Activated CD8-positive, alpha-beta memory T cell treated with anti-CD3 and anti-CD28 coated beads, Interleukin-2, amount 10 ng/mL, durations not matched to agents 7 days and 5 days (primary cell): ENCODE measurements around the gene NOLC1. TPM values are rescaled to one million over a fixed set of nuclear protein-coding genes. Genes with fewer than 3 reads are reported as not detected.

Experiments used
- ATAC-seq: fragments of 150-1000 bp; cut with Tn5 transposase; one replicate; pipeline ENCODE4 v1.10.0; 2021; ENCODE audit warnings: moderate library complexity
- CTCF ChIA-PET: fragments of 350-600 bp; sonication (Branson Sonifier 250); formaldehyde crosslinking; loops from one replicate; lab custom pipeline; 2021; ENCODE audit warnings: antibody characterized with exemption; lab: Charles Lee
- DNase-seq: peaks from one replicate; pipeline ENCODE4 v3.0.0-alpha.2; 2020
- H3K27ac Mint-ChIP-seq: one replicate; pipeline ENCODE4 v1.8.0; 2021; ENCODE audit warnings: mild to moderate bottlenecking, mixed read lengths
- H3K27me3 Mint-ChIP-seq: one replicate; pipeline ENCODE4 v1.8.0; 2021; ENCODE audit warnings: mixed read lengths
- H3K36me3 Mint-ChIP-seq: one replicate; pipeline ENCODE4 v1.8.0; 2021; ENCODE audit warnings: mild to moderate bottlenecking, mixed read lengths
- H3K4me1 Mint-ChIP-seq: one replicate; pipeline ENCODE4 v1.8.0; 2021; ENCODE audit warnings: mixed read lengths
- H3K4me3 Mint-ChIP-seq: one replicate; pipeline ENCODE4 v1.8.0; 2021; ENCODE audit warnings: mild to moderate bottlenecking, moderate library complexity, mixed read lengths
- H3K9me3 Mint-ChIP-seq: one replicate; pipeline ENCODE4 v1.8.0; 2022; ENCODE audit warnings: low read depth, mixed read lengths
- total RNA-seq, 2 experiments: library from RNA; stranded (reverse); gene quantifications; one replicate each; pipeline ENCODE4 v1.2.3, GENCODE V29; 2021

Gene NOLC1
- total RNA-seq, 2 experiments from 2014 or later, result 107 to 149 TPM

- Mint-ChIP-seq H3K9me3 (no peaks in the 10 kb centered on the region), H3K27me3 (no peaks in the 10 kb centered on the region), H3K27ac (peak overlapping the region; percentile 96), H3K4me1 (peaks cover 33% of the 10 kb centered on the region), H3K4me3 (peak overlapping the region; percentile 93), H3K36me3 (peaks cover 12% of the 10 kb centered on the region)
- ATAC-seq (no peak), DNase-seq (no peak)
- CTCF ChIA-PET, result interaction anchor here (1.0 to 2.6 kb wide), 11 partner anchors 10 to 292 kb away, joined by 3 to 23 read pairs (median 6); partner anchors contain the start of gene NOLC1
These were observed 20.0 kb upstream of the NOLC1 start for GRCh38 chr10:102132193-102132562.

GRCh38 chr10:102132563-102133372 is 19.4 kb upstream of the NOLC1 start, which contains the start of gene PPRC1:
TSS of gene PPRC1 (plus strand) at chr10:102133040. CDS start at chr10:102133069, 29 bp downstream.
- H3K27ac Mint-ChIP-seq, result peak within 1 kb of the TSS; percentile 96
- no peaks in the 10 kb centered on the region for H3K9me3 Mint-ChIP-seq
- ATAC-seq (peak; percentile 94), DNase-seq (peak; percentile 99)
- CTCF ChIA-PET, result interaction anchor here (0.6 to 2.6 kb wide), 13 partner anchors 11 to 292 kb away, joined by 3 to 23 read pairs (median 3); partner anchors contain the start of gene NOLC1
- peak within 1 kb of the TSS; percentile 93 for H3K4me3 Mint-ChIP-seq
- no peaks in the 10 kb centered on the region for H3K27me3 Mint-ChIP-seq
- H3K36me3 Mint-ChIP-seq, result peaks cover 12% of the 10 kb centered on the region
- H3K4me1 Mint-ChIP-seq, result peaks cover 38% of the 10 kb centered on the region

DNA sequence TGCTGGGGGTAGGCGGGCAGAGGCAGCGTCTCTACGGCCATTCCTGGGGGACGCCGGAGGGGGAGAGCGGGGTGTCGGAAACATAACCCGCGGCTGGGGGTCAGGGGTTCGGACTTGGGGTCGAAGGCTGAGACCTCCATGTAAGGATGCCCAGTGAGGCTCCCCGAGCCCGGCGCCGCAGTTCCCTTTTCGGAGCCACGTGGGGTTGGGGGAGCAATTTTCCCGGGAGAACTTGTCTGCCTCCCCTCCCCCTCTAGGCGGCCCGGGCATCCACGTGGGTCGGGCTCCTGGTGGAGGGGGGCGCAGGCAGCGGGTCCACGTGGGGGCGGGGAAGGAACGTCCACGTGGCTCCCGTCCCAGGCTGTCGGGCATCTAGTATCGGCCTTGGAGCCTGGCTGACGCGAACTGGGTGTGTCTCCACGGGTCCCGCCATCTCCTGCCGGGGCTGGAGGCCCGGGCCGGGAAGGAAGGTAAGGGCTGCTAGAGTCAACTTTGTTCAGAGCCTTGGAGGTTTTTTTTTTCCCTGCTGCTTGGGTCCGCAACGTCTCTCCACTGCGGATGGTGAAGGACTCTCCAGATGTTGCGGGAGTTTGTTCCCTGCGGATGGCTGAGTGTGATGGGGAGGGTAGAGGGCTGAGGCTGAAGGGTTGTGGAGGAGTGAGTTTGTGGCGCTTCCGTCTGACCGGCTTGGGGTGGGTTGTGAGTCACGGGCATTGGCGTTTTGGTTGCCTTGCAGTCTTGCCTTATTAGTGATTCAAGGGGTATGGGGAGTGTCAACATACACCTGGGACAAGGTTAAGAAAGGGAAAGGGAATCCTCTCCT is 18.6 kb upstream of the NOLC1 start:
- ATAC-seq (peak; percentile 17), DNase-seq (peak; percentile 76)
- Mint-ChIP-seq H3K36me3 (peaks cover 16% of the 10 kb centered on the region), H3K27ac (peak overlapping the region; percentile 96), H3K9me3 (no peaks in the 10 kb centered on the region), H3K4me3 (peak overlapping the region; percentile 93), H3K27me3 (no peaks in the 10 kb centered on the region), H3K4me1 (peaks cover 38% of the 10 kb centered on the region)
- CTCF ChIA-PET, result interaction anchor here (0.9 kb wide), 1 partner anchor 24 kb away, joined by 3 read pairs; no protein-coding TSS in a partner anchor

GRCh38 chr10:102134416-102134815 is 17.8 kb upstream of the NOLC1 start:
- CTCF ChIA-PET, result interaction anchor here (0.9 to 2.0 kb wide), 5 partner anchors 9 to 294 kb away, joined by 3 to 11 read pairs (median 4); no protein-coding TSS in a partner anchor
- Mint-ChIP-seq H3K9me3 (no peaks in the 10 kb centered on the region), H3K4me3 (peak overlapping the region; percentile 93), H3K27ac (peak overlapping the region; percentile 96), H3K27me3 (no peaks in the 10 kb centered on the region), H3K36me3 (peaks cover 24% of the 10 kb centered on the region), H3K4me1 (peaks cover 38% of the 10 kb centered on the region)
- DNase-seq, result no peak
- ATAC-seq, result no peak

DNA sequence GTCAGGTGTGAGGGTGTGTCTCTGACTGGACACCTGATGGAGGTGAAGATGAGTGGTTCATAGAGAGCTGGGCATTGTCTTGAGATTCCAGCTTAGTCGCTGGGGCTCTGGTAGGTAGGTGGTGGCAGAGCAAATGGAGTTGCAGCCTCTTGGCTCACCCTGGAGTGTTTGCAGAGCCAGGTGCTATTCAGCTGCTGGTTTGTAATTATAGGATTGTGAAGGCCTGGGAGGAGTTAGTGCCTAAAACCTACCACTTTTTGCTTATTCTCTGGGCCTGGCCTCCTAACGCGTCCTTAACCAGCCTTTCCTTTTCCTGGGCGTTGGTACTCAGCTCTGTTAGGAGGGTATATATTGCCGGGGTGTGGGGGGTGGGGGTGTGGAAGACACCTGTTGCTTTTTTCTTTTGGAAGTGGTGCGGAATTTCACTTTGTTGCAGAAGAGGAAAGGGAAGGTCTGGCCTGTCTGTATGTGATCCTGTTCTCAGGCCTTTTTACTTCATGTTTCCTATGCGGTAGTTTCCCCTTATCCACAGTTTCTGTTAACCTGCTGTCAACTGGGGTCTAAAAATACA is 16.1 kb upstream of the NOLC1 start:
- H3K4me3 Mint-ChIP-seq, result no peak overlapping the region
- H3K36me3 Mint-ChIP-seq, result peaks cover 36% of the 10 kb centered on the region
- DNase-seq, result no peak
- H3K27me3 Mint-ChIP-seq, result no peaks in the 10 kb centered on the region
- peak overlapping the region; percentile 40 for H3K27ac Mint-ChIP-seq
- no peak for ATAC-seq
- no peaks in the 10 kb centered on the region for H3K9me3 Mint-ChIP-seq
- peaks cover 38% of the 10 kb centered on the region for H3K4me1 Mint-ChIP-seq
- CTCF ChIA-PET, result interaction anchor here (1.0 to 2.0 kb wide), 6 partner anchors 10 to 259 kb away, joined by 3 to 11 read pairs (median 3); partner anchors contain the start of genes NFKB2 and NOLC1

GRCh38 chr10:102139281-102140110 is 12.7 kb upstream of the NOLC1 start:
- H3K27ac Mint-ChIP-seq, result no peak overlapping the region
- H3K36me3 Mint-ChIP-seq, result peaks cover 55% of the 10 kb centered on the region
- peaks cover 24% of the 10 kb centered on the region for H3K4me1 Mint-ChIP-seq
- no peak for ATAC-seq
- H3K27me3 Mint-ChIP-seq, result no peaks in the 10 kb centered on the region
- no peaks in the 10 kb centered on the region for H3K9me3 Mint-ChIP-seq
- no peak overlapping the region for H3K4me3 Mint-ChIP-seq
- no peak for DNase-seq
- CTCF ChIA-PET, result interaction anchor here (2.1 kb wide), 1 partner anchor 91 kb away, joined by 4 read pairs; no protein-coding TSS in a partner anchor

GRCh38 chr10:102140218-102140617 is 12.0 kb upstream of the NOLC1 start:
- Mint-ChIP-seq H3K4me1 (peaks cover 18% of the 10 kb centered on the region), H3K9me3 (no peaks in the 10 kb centered on the region), H3K4me3 (no peak overlapping the region), H3K27ac (no peak overlapping the region), H3K36me3 (peaks cover 54% of the 10 kb centered on the region), H3K27me3 (no peaks in the 10 kb centered on the region)
- DNase-seq (no peak), ATAC-seq (no peak)
- CTCF ChIA-PET, result no interaction called here

- Mint-ChIP-seq H3K27me3 (no peaks in the 10 kb centered on the region), H3K4me1 (peaks cover 13% of the 10 kb centered on the region), H3K9me3 (no peaks in the 10 kb centered on the region), H3K4me3 (no peak overlapping the region), H3K36me3 (peaks cover 55% of the 10 kb centered on the region), H3K27ac (no peak overlapping the region)
- ATAC-seq, result no peak
- DNase-seq, result no peak
- CTCF ChIA-PET, result no interaction called here
These were observed 11.2 kb upstream of the NOLC1 start for GRCh38 chr10:102140913-102141540.

GRCh38 chr10:102141583-102142107 is 10.5 kb upstream of the NOLC1 start:
- H3K27me3 Mint-ChIP-seq, result no peaks in the 10 kb centered on the region
- H3K9me3 Mint-ChIP-seq, result no peaks in the 10 kb centered on the region
- CTCF ChIA-PET, result no interaction called here

GRCh38 chr10:102146971-102147428 is 5.2 kb upstream of the NOLC1 start:
- Mint-ChIP-seq H3K4me1 (peaks cover 16% of the 10 kb centered on the region), H3K36me3 (peaks cover 61% of the 10 kb centered on the region), H3K4me3 (no peak overlapping the region), H3K27ac (peak overlapping the region; percentile 26), H3K27me3 (no peaks in the 10 kb centered on the region), H3K9me3 (no peaks in the 10 kb centered on the region)
- DNase-seq, result no peak
- no peak for ATAC-seq
- CTCF ChIA-PET, result interaction anchor here (0.6 kb wide), 1 partner anchor 83 kb away, joined by 3 read pairs; no protein-coding TSS in a partner anchor

More at GRCh38 chr10:102141583-102142107, 10.5 kb upstream of the NOLC1 start:
- Mint-ChIP-seq H3K4me1 (peaks cover 8% of the 10 kb centered on the region), H3K36me3 (peaks cover 57% of the 10 kb centered on the region), H3K27ac (no peak overlapping the region), H3K4me3 (no peak overlapping the region)
- ATAC-seq (no peak), DNase-seq (no peak)

DNA sequence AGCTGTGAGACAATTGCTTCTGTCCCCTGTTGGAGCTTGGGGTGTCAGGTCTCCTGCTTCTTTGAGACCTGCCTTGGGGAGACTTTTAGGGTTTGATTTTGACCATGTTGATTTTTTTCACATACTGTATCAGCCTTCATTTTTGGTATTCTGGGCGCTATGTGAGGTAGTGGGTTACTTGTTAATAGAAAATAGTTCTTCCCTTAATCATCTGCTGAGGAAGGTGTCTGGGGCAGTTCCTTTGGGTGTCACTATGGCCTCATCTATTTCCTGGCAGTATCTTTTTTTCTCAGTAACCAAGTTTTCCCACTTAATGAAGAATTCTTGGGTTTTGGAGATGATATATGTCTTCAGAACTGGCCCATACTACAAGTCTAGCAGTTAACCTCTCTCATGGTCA is 4.6 kb upstream of the NOLC1 start:
- DNase-seq (no peak), ATAC-seq (no peak)
- Mint-ChIP-seq H3K27me3 (no peaks in the 10 kb centered on the region), H3K36me3 (peaks cover 61% of the 10 kb centered on the region), H3K4me1 (peaks cover 16% of the 10 kb centered on the region), H3K4me3 (no peak overlapping the region), H3K27ac (peak overlapping the region; percentile 26), H3K9me3 (no peaks in the 10 kb centered on the region)
- CTCF ChIA-PET, result interaction anchor here (1.5 kb wide), 1 partner anchor 20 kb away, joined by 3 read pairs; no protein-coding TSS in a partner anchor
